OCI-LY3 (cell line): Measurements from ENCODE around the gene GSTCD.
"Not testable (repeated sequence)": the region's sequence is repeated elsewhere in the genome, so short reads cannot be mapped to it uniquely, and the experiment has no call there.

Source experiments
- H2AFZ ChIP-seq: fragments of 200-600, 300-600 bp; shearing (Covaris generic); 2 replicates; pipeline ENCODE4 v1.6.0; 2014; ENCODE audit warnings: antibody characterized with exemption, low read depth, low read length
- H3K27ac ChIP-seq: fragments of 200-600, 300-600 bp; sonication (generic); 2 replicates; pipeline ENCODE4 v1.5.1; 2014; ENCODE audit warnings: mild to moderate bottlenecking, low read length, moderate library complexity, mixed read lengths
- H3K27me3 ChIP-seq: fragments of 200-600, 300-600 bp; sonication (generic); 2 replicates; pipeline ENCODE4 v1.6.1; 2014; ENCODE audit warnings: low read depth, low read length, mixed read lengths
- H3K36me3 ChIP-seq: fragments of 200-600, 300-600 bp; sonication (generic); replicated peaks from 2 replicates; pipeline ENCODE3; 2014; ENCODE audit warnings: low read depth, low read length, mixed read lengths
- H3K4me1 ChIP-seq: fragments of 300-600, 200-600 bp; sonication (generic); 2 replicates; pipeline ENCODE4 v1.6.1; 2014; ENCODE audit warnings: low read length, mixed read lengths
- H3K4me2 ChIP-seq: fragments of 200-600, 300-600 bp; sonication (generic); 2 replicates; pipeline ENCODE4 v1.6.1; 2014; ENCODE audit warnings: low read length, mixed read lengths
- H3K4me3 ChIP-seq: fragments of 300-600, 200-600 bp; sonication (generic); 2 replicates; pipeline ENCODE4 v1.5.1; 2014; ENCODE audit warnings: antibody characterized with exemption, mild to moderate bottlenecking, low read length, moderate library complexity
- H3K79me2 ChIP-seq: fragments of 300-600, 200-600 bp; shearing (Covaris generic); 2 replicates; pipeline ENCODE4 v1.6.1; 2014; ENCODE audit warnings: mild to moderate bottlenecking, low read length, mixed read lengths
- H3K9ac ChIP-seq: fragments of 300-600, 200-600 bp; shearing (Covaris generic); 2 replicates; pipeline ENCODE4 v1.6.0; 2014; ENCODE audit warnings: mild to moderate bottlenecking, low read length, moderate library complexity
- H3K9me3 ChIP-seq: fragments of 200-600, 300-600 bp; shearing (Covaris generic); 2 replicates; pipeline ENCODE4 v1.6.1; 2014; ENCODE audit warnings: low read length, mixed read lengths; ENCODE audit not compliant: insufficient read depth
- H4K20me1 ChIP-seq: fragments of 200-600, 300-600 bp; sonication (generic); 2 replicates; pipeline ENCODE4 v1.6.1; 2016; ENCODE audit warnings: low read length, mixed read lengths; ENCODE audit not compliant: insufficient read depth
- EZH2phosphoT487 ChIP-seq: fragments of 200-600 bp; shearing (Covaris generic); IDR thresholded peaks from 2 replicates; pipeline ENCODE4 v1.6.1; 2018; ENCODE audit warnings: antibody characterized with exemption, mixed run types, low read depth
- TF ChIP-seq, protein P1 (sequence below): fragments of 200-600, 300-600 bp; sonication (generic); IDR thresholded peaks from 2 replicates; pipeline ENCODE4 v1.5.1; 2014; ENCODE audit warnings: antibody characterized with exemption, low read length, low read depth

The GSTCD gene

DNA sequence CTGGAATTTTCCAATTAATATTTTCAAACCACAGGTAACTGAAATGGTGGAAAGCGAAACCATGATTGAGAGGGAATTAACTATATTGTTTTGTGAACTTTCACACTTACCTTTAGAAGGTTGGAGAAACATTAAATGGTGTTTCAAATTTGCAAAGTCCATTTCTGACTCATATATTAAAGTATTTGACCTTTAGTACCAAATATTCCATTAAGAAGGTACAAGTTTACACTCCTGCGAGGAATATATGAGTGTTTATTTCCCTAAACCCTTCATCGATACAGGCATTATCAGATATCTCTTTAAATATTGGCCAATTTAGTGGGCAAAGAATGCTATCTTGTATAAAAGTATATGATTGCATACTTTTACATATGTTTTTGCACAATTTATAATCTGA is 142.6 kb downstream of the GSTCD start:
- no peaks in the 10 kb centered on the region for H3K27me3 ChIP-seq
- no peak overlapping the region for H3K4me2 ChIP-seq
- no peak overlapping the region for H2AFZ ChIP-seq
- H3K9me3 ChIP-seq = no peaks in the 10 kb centered on the region
- H3K9ac ChIP-seq = no peak overlapping the region
- no peaks in the 10 kb centered on the region for H4K20me1 ChIP-seq
- TF ChIP-seq, protein P1, sequence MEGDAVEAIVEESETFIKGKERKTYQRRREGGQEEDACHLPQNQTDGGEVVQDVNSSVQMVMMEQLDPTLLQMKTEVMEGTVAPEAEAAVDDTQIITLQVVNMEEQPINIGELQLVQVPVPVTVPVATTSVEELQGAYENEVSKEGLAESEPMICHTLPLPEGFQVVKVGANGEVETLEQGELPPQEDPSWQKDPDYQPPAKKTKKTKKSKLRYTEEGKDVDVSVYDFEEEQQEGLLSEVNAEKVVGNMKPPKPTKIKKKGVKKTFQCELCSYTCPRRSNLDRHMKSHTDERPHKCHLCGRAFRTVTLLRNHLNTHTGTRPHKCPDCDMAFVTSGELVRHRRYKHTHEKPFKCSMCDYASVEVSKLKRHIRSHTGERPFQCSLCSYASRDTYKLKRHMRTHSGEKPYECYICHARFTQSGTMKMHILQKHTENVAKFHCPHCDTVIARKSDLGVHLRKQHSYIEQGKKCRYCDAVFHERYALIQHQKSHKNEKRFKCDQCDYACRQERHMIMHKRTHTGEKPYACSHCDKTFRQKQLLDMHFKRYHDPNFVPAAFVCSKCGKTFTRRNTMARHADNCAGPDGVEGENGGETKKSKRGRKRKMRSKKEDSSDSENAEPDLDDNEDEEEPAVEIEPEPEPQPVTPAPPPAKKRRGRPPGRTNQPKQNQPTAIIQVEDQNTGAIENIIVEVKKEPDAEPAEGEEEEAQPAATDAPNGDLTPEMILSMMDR = no peak
- TF ChIP-seq EZH2phosphoT487 = no peak
- H3K27ac ChIP-seq = no peak overlapping the region
- H3K4me3 ChIP-seq = no peak overlapping the region
- no peaks in the 10 kb centered on the region for H3K79me2 ChIP-seq
- H3K4me1 ChIP-seq = no peaks in the 10 kb centered on the region
- H3K36me3 ChIP-seq = no peaks in the 10 kb centered on the region

DNA sequence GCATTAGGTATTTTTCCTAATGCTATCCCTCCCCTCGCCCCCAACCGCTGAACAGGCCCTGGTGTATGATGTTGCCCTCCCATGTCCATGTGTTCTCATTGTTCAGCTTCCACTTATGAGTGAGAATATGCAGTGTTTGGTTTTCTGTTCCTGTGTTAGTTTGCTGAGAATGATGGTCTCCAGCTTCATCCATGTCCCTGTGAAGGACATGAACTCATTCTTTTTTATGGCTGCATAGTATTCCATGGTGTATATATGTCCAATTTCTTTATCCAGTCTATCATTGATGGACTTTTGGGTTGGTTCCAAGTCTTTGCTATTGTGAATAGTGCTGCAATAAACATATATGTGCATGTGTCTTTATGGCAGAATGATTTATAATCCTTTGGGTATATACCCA is 143.6 kb downstream of the GSTCD start:
- H4K20me1 ChIP-seq, H3K4me3 ChIP-seq, H3K27me3 ChIP-seq, H2AFZ ChIP-seq, H3K36me3 ChIP-seq, H3K4me2 ChIP-seq, H3K27ac ChIP-seq, H3K79me2 ChIP-seq, H3K4me1 ChIP-seq, H3K9ac ChIP-seq, H3K9me3 ChIP-seq: not testable (repeated sequence)

DNA sequence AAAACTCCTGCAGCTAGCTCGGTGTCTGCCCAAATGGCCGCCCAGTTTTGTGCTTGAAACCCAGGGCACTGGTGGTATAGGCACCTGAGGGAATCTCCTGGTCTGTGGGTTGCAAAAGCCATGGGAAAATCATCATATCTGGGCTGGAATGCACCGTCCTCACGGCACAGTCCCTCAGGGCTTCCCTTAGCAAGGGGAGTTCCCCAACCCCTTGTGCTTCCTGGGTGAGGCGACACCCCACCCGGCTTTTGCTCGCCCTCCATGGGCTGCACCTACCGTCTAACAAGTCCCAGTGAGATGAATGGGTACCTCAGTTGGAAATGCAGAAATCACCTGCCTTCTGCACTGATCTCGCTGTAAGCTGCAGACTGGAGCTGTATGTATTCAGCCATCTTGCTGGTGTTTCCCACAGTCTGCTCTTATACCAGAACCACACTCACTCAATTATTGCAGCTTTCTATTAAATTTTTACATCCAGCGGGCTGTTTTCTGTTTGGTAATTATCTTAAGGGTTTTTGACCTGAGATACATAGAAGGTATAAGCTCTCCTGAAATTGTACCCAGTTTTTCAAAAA is 150.0 kb downstream of the GSTCD start:
- no peak overlapping the region for H3K4me3 ChIP-seq
- peaks cover 4% of the 10 kb centered on the region; the same call in 1 of the 2 replicates for H3K4me1 ChIP-seq
- TF ChIP-seq EZH2phosphoT487 = no peak
- no peaks in the 10 kb centered on the region for H3K79me2 ChIP-seq
- no peaks in the 10 kb centered on the region for H3K27me3 ChIP-seq
- no peak overlapping the region for H3K27ac ChIP-seq
- peaks cover 8% of the 10 kb centered on the region for H3K36me3 ChIP-seq
- H3K4me2 ChIP-seq = no peak overlapping the region
- H4K20me1 ChIP-seq = no peaks in the 10 kb centered on the region
- H3K9ac ChIP-seq = no peak overlapping the region
- no peak overlapping the region for H2AFZ ChIP-seq
- H3K9me3 ChIP-seq = no peaks in the 10 kb centered on the region

DNA sequence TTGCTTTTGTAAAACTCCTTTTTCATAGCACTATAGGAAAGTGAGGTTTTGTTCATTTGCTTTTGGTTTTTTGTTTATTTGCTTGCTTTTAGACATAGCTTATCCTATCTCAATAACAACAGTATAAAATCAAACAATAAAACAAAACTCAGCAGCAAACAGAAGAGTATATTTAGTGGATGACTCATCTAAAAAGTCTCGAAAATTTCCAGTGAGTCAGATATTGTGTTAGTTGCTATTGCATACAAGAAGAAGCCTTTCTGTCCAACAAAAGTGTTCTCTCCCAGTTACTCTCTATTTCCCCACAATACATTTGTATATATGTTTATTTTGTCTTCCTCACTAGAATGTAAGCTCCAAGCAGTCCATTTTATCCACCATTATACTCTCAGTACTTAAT is 150.6 kb downstream of the GSTCD start:
- H4K20me1 ChIP-seq = no peaks in the 10 kb centered on the region
- H3K9ac ChIP-seq = no peak overlapping the region
- no peaks in the 10 kb centered on the region for H3K9me3 ChIP-seq
- H3K4me1 ChIP-seq = peaks cover 4% of the 10 kb centered on the region; the same call in 1 of the 2 replicates
- no peaks in the 10 kb centered on the region for H3K79me2 ChIP-seq
- H3K4me2 ChIP-seq = no peak overlapping the region
- no peak overlapping the region for H2AFZ ChIP-seq
- no peak overlapping the region for H3K27ac ChIP-seq
- H3K27me3 ChIP-seq = no peaks in the 10 kb centered on the region
- peaks cover 8% of the 10 kb centered on the region for H3K36me3 ChIP-seq
- no peak for TF ChIP-seq EZH2phosphoT487
- TF ChIP-seq, protein P1 = no peak
- no peak overlapping the region for H3K4me3 ChIP-seq

DNA sequence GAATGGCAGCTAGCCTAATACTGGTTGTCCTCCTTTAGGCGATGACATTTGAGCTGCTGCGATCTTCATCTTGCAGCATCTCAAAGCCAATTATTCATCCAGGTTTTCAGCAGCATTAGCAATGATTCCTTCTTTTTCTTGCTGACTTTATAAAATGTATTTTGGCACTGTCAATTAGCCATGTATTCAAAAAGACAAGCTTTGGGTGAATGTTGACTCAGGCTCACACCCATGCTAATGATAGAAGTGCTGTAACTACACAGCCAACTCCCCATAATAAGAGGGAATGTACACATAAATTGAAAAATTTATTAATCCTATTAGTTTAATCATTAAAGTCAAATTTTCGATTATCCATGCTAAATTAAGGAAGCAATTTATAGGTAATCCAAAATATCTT is 162.4 kb downstream of the GSTCD start:
- Histone ChIP-seq H3K4me1 (peaks cover 13% of the 10 kb centered on the region), H3K9me3 (no peaks in the 10 kb centered on the region), H3K27ac (no peak overlapping the region), H3K27me3 (no peaks in the 10 kb centered on the region), H3K36me3 (no peaks in the 10 kb centered on the region), H3K4me2 (no peak overlapping the region), H3K9ac (no peak overlapping the region), H3K79me2 (no peaks in the 10 kb centered on the region), H2AFZ (no peak overlapping the region), H3K4me3 (no peak overlapping the region), H4K20me1 (no peaks in the 10 kb centered on the region)
- TF ChIP-seq EZH2phosphoT487 = no peak
- TF ChIP-seq, protein P1 = no peak
